PC-3 (cell line): ENCODE results near the gene SH3RF3.

ENCODE experiments used
- EZH2 ChIP-seq: fragments of 300-600 bp; sonication (generic); IDR thresholded peaks from one replicate; pipeline ENCODE4 v1.6.1; 2017; ENCODE audit warnings: antibody characterized with exemption, mild to moderate bottlenecking, low read length; ENCODE audit not compliant: unreplicated experiment
- TF ChIP-seq, protein P1 (sequence below): fragments of 300-600 bp; sonication (generic); conservative IDR thresholded peaks from 2 replicates; pipeline ENCODE4 v1.5.1; 2017; ENCODE audit warnings: antibody characterized with exemption, low read depth, mild to moderate bottlenecking, low read length

GRCh38 chr2:109523121-109523520 lies 394.1 kb downstream of the SH3RF3 start:
- TF ChIP-seq, protein P1, sequence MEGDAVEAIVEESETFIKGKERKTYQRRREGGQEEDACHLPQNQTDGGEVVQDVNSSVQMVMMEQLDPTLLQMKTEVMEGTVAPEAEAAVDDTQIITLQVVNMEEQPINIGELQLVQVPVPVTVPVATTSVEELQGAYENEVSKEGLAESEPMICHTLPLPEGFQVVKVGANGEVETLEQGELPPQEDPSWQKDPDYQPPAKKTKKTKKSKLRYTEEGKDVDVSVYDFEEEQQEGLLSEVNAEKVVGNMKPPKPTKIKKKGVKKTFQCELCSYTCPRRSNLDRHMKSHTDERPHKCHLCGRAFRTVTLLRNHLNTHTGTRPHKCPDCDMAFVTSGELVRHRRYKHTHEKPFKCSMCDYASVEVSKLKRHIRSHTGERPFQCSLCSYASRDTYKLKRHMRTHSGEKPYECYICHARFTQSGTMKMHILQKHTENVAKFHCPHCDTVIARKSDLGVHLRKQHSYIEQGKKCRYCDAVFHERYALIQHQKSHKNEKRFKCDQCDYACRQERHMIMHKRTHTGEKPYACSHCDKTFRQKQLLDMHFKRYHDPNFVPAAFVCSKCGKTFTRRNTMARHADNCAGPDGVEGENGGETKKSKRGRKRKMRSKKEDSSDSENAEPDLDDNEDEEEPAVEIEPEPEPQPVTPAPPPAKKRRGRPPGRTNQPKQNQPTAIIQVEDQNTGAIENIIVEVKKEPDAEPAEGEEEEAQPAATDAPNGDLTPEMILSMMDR: no peak
- TF ChIP-seq EZH2: no peak
